Measurements from ENCODE around the gene PLXNB1.

GRCh38 chr3:48370333-48370713 lies 59.6 kb downstream of the PLXNB1 start:
- TF ChIP-seq, protein P1, sequence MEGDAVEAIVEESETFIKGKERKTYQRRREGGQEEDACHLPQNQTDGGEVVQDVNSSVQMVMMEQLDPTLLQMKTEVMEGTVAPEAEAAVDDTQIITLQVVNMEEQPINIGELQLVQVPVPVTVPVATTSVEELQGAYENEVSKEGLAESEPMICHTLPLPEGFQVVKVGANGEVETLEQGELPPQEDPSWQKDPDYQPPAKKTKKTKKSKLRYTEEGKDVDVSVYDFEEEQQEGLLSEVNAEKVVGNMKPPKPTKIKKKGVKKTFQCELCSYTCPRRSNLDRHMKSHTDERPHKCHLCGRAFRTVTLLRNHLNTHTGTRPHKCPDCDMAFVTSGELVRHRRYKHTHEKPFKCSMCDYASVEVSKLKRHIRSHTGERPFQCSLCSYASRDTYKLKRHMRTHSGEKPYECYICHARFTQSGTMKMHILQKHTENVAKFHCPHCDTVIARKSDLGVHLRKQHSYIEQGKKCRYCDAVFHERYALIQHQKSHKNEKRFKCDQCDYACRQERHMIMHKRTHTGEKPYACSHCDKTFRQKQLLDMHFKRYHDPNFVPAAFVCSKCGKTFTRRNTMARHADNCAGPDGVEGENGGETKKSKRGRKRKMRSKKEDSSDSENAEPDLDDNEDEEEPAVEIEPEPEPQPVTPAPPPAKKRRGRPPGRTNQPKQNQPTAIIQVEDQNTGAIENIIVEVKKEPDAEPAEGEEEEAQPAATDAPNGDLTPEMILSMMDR (conservative IDR thresholded peaks at IDR 0.05; ENCODE audit: low read depth in 2 of 2): no peak; a peak in 1 of 4 replicates
- no peak for TF ChIP-seq POLR2AphosphoS5 (IDR thresholded peaks at IDR 0.05; ENCODE audit: low read depth)

Data from GM23338 (cell line).